Omental fat pad (tissue), 4 donors: ENCODE data around the gene MORF4L2. TPM values are rescaled to one million over a fixed set of nuclear protein-coding genes. Genes with fewer than 3 reads are reported as not detected.
A peak's percentile ranks its signal among the peaks of the same experiment; 100 is the strongest.
"Not testable (repeated sequence)": the region's sequence is repeated elsewhere in the genome, so short reads cannot be mapped to it uniquely, and the experiment has no call there.

ENCODE experiments used
- ATAC-seq: fragments of 150-250 bp; one replicate; pipeline ENCODE4 v1.9.1; 2016; ENCODE audit warnings: mild to moderate bottlenecking, moderate library complexity; ENCODE audit not compliant: low FRiP score
- DNase-seq: peaks from one replicate; pipeline ENCODE4 v3.0.0-alpha.2; 2019; ENCODE audit warnings: low spot score
- total RNA-seq, 4 donors: library from RNA; depleted of rRNA; stranded (reverse); fragments of >200 nt; gene quantifications; one replicate each; pipeline ENCODE4 v1.1.0, GENCODE V29; 2016
- TF ChIP-seq, protein P1 (sequence below), 3 donors: fragments of 450-650 bp; IDR thresholded peaks; one replicate each; pipeline ENCODE4 v1.5.1; 2016 to 2017; ENCODE audit warnings: antibody characterized with exemption in 3 of 3, mild to moderate bottlenecking in 3 of 3, moderate library complexity in 2 of 3

Gene MORF4L2
- total RNA-seq, 4 donors from 2014 or later, result 173 to 373 (median 272) TPM

DNA sequence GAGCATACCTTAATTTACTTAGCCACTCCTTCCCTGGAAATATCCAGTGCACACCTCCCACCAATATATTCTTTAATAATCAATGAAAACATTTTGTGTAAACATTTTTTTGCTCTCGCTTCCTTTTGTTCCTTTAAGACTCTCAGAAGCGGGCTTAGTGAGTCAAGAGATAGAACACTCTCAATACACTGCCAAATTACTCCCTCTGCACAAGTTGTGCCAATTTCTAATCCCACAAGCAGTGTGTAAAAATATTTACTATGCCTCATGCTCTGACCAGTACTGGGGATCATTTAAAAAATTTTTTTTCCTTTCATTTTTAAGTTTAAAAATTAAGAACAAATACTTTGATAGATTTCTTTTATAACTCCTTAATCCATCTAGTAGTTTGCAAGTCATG lies 5.1 kb downstream of the MORF4L2 start:
- TF ChIP-seq, protein P1, sequence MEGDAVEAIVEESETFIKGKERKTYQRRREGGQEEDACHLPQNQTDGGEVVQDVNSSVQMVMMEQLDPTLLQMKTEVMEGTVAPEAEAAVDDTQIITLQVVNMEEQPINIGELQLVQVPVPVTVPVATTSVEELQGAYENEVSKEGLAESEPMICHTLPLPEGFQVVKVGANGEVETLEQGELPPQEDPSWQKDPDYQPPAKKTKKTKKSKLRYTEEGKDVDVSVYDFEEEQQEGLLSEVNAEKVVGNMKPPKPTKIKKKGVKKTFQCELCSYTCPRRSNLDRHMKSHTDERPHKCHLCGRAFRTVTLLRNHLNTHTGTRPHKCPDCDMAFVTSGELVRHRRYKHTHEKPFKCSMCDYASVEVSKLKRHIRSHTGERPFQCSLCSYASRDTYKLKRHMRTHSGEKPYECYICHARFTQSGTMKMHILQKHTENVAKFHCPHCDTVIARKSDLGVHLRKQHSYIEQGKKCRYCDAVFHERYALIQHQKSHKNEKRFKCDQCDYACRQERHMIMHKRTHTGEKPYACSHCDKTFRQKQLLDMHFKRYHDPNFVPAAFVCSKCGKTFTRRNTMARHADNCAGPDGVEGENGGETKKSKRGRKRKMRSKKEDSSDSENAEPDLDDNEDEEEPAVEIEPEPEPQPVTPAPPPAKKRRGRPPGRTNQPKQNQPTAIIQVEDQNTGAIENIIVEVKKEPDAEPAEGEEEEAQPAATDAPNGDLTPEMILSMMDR (IDR thresholded peaks at IDR 0.05), result no peak
- peak; percentile 63 for ATAC-seq
- DNase-seq, result no peak

DNA sequence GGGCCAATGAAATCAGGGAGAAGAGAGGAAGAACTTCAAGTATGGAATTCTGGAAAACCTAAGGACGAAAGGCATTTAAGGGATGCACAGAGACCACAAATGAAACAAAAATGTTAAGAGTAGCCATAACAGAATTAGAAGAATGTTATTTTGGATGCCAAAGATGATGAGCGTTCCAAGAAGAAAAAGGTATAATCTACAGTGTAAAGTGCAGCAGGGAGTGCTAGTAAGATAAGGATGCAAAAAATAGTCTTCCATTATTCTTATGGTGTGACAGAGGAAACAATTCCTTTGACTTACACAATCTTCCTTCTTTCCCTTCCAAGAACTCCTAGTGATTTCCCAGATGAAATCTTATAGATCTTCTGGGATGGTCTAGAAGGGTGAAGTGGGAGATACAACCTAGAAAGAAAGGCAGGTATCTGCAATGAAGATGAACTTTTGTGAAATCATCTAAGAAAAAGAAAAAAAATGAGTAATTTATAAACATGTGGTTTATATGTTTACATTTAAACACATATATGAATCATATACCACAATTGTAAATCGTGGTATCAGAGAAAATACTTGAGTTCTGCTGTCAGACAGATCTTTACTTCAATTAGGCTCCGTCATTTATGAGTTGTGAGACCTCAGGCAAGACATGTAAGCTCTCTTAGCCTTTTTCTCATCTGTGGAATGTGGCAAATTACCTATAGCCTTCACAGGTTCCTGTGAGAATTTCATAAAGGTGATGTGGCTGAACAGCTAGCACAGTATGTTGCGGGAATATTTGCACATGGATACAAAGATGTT lies 8.1 kb downstream of the MORF4L2 start:
- TF ChIP-seq, protein P1 (IDR thresholded peaks at IDR 0.05), result no peak
- ATAC-seq, result no peak
- DNase-seq, result no peak

DNA sequence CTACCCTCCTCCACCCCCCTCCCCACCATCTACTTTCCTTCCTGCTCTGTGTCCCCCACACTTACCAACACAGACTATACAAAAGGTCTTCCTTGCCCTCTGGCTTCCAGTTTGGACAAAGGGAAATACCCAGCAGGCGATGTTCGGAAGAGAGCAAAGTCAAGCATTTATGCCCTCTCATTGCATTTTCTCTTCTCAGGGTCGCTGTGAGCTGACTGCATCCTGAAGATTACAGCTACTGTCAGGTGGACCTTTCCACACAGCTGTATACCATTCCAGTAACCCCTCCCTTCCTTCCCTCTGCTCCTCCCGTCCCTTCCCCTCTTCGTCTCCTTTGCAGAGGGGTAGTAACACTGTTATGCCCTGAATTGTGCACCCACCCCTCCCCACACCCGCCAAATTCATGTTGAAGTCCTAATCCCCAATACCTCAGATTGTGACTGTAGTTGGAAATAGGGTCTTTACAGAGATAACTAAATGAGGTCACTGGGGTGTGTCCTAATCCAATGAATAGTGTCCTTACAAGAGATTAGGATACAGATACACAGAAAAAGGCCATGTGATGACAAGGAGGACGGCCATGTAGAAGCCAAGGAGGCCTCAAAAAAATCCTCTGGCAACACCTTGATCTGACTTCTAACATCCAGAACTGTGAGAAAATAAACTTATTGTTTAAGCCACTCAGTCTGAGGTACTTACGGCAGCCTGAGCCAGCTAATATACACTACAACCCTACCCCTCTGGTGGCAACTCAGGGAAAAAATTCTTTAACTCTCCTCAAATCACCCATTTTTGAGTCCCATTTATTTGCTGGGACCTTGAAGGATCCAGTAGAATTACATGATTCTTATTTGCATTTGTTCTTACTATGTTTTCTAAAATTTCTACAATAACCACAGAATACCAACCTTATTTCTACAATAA lies 11.7 kb downstream of the MORF4L2 start:
- ATAC-seq (no peak), DNase-seq (no peak)
- TF ChIP-seq, protein P1 (IDR thresholded peaks at IDR 0.05), result no peak

DNA sequence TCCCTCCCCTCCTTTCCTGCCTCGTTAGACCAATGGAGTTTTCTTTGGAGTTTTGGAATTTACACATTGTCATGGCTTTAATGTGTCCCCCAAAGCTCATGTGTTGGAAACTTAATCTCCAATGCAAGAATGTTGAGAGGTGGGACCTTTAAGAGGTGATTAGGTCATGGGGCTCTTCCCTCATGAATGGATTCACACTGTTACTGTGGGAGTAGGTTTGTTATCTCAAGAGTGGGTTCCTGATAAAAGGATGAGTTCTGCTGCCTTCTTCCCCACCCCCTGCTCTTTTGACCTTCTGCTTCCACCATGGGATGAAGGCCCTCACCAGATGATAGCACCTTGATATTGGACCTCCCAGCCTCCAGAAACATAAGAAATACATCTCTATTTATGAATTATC lies 16.8 kb downstream of the MORF4L2 start:
- DNase-seq, result no peak
- TF ChIP-seq, protein P1 (IDR thresholded peaks at IDR 0.05), result no peak
- ATAC-seq, result no peak

DNA sequence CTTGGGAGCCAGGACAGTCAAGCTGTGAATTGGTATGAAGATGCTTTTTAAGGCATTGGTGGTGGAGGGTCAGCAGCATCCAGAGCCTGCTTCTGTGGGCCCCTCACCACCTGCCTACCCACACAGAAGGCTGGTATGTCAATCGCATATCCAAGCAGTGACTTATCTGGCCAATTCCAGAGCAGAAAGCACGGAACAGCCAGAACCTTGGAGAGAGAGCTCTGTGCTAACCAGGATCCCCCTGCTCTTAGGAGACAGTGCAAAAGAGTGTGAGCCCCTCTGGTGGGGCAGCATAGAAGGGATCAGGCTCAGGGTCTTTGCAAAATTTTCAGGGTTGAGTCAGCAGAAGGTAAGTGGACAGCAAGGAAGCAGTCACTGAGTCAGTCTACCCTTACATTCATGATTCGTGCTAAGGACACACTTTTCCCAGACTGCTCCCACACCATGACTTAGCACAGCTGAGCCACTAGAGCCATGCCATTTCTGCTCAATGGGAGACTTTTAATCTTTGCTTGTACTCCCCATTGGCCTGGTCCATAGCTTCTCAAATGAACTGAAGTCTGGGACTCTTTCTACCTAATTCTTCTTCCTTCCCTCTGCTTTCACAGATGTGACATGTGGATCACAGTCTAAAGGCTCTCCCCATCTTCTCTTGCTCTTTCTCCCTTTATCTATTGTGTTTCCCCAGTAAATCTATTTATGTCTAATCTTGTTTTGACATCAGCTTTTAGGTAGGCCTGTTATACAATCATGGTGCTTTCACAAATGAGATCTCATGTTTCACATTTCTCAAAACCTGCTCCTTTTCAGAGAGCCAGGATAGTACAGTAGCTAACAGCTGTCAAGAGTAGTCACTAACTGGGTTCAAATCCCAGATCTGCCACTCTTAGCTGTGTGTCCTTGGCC lies 20.0 kb downstream of the MORF4L2 start:
- TF ChIP-seq, protein P1 (IDR thresholded peaks at IDR 0.05), result no peak
- DNase-seq (no peak), ATAC-seq (no peak)

DNA sequence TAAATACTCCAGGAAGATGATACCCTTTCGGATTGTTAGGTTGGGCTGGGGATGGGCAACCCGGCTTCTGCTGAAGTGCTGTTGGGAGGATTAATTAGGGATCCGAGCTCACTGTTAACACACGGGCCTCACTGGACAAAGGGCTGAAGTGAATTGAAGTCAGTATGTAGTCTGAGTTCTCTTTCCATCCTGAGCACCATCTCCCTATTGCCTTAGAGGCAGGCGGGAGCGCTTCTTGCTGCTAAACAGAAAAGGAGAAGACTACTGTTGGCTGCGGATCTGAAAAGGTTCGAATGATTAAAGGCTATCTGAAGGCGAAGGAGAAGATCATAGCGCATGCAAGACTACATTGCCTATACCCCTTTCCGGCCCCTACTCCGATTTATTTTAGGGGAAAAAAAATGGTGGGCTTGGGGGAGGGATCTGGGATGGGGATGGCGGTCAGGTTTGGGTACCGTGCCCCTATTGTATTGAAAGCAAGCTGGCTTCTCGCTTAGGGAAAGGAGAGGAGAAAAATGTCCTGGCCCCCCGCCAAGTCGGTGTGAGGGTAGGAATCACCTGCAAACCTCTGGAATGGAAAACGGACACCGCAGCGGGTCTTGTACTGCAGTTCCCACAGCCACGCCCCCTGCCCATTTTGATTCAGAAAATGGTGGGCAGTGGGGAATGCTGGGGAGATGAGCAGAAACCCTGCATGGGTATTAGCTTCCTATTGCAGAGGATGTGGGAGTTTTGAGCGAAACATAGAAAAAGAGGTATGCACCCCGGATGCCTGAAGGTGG lies 22.3 kb downstream of the MORF4L2 start:
- TF ChIP-seq, protein P1 (IDR thresholded peaks at IDR 0.05), result no peak
- no peak for DNase-seq
- no peak for ATAC-seq

DNA sequence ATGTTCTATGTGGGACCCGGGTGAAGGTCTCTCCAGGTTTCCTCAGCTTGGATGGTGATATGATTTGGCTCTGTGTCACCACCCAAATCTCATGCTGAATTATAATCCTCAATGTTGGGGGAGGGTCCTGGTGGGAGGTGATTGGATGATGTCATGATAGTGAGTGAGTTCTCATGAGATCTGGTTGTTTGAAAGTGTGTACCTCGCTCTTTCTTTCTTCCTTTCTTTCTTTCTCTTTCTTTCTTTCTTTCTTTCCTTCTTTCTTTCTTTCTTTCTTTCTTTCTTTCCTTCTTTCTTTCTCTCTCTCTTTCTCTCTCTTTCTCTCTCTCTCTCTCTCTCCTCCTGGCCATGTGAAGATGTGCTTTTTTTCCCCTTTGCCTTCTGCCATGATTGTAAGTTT lies 27.0 kb downstream of the MORF4L2 start:
- DNase-seq, ATAC-seq: not testable (repeated sequence)
